Fibroblast of lung (primary cell): Measurements from ENCODE around the gene CSH2.
"Not testable (repeated sequence)": the region's sequence is repeated elsewhere in the genome, so short reads cannot be mapped to it uniquely, and the experiment has no call there.

Source experiments
- EZH2 ChIP-seq: IDR thresholded peaks from 2 replicates; pipeline ENCODE4 v1.5.1; 2012; ENCODE audit warnings: low read length, control low read depth, mild to moderate bottlenecking; ENCODE audit errors: missing control alignments
- TF ChIP-seq, protein P1 (sequence below), 2 donors: IDR thresholded peaks in 1 of 2; conservative IDR thresholded peaks in 1 of 2; 1 replicate in 1 of 2; 2 replicates in 1 of 2; pipeline ENCODE4 v1.5.1; 2011 to 2012; ENCODE audit warnings: low read length in 2 of 2, control low read depth in 1 of 2, inconsistent platforms in 1 of 2, low read depth in 1 of 2, mild to moderate bottlenecking in 1 of 2

GRCh38 chr17:63918789-63919305 is 45.4 kb upstream of the CSH2 start, which contains the start of gene GH1:
- TF ChIP-seq EZH2: not testable (repeated sequence)
- TF ChIP-seq, protein P1, sequence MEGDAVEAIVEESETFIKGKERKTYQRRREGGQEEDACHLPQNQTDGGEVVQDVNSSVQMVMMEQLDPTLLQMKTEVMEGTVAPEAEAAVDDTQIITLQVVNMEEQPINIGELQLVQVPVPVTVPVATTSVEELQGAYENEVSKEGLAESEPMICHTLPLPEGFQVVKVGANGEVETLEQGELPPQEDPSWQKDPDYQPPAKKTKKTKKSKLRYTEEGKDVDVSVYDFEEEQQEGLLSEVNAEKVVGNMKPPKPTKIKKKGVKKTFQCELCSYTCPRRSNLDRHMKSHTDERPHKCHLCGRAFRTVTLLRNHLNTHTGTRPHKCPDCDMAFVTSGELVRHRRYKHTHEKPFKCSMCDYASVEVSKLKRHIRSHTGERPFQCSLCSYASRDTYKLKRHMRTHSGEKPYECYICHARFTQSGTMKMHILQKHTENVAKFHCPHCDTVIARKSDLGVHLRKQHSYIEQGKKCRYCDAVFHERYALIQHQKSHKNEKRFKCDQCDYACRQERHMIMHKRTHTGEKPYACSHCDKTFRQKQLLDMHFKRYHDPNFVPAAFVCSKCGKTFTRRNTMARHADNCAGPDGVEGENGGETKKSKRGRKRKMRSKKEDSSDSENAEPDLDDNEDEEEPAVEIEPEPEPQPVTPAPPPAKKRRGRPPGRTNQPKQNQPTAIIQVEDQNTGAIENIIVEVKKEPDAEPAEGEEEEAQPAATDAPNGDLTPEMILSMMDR (conservative IDR thresholded peaks at IDR 0.05 in 1 of 2, IDR thresholded peaks at IDR 0.05 in 1 of 2; ENCODE audit: low read depth in 1 of 2, low read length in 2 of 2): not testable (repeated sequence)
